Right lobe of liver (tissue), 4 donors: ENCODE data around the gene LAMC1.

Source experiments
- CTCF ChIP-seq, 4 donors: fragments of 200-600 bp in 3 of 4; fragments of 450-650 bp in 1 of 4; IDR thresholded peaks; one replicate each; pipeline versions ENCODE4 v1.5.1 to v1.8.0; 2016 to 2022; ENCODE audit warnings: antibody characterized with exemption in 4 of 4, mild to moderate bottlenecking in 2 of 4
- POLR2A ChIP-seq: fragments of 450-650 bp; IDR thresholded peaks from one replicate; pipeline ENCODE4 v1.6.1; 2017; ENCODE audit warnings: antibody characterized with exemption, mild to moderate bottlenecking
- donor health status: DM: no; HTN: no; CAD: no.
- donor health status: DM: no; HTN: no; CAD: no.
- donor health status: DM: no; HTN: yes; CAD: no.

GRCh38 chr1:182993746-182994145 lies 29.5 kb upstream of the LAMC1 start:
- no peak for TF ChIP-seq CTCF (IDR thresholded peaks at IDR 0.05)
- TF ChIP-seq POLR2A, result no peak
